Panc1 (cell line): ENCODE data around the gene PCSK2. TPM values are rescaled to one million over a fixed set of nuclear protein-coding genes. Genes with fewer than 3 reads are reported as not detected.

Experiments
- ATAC-seq: fragments of 200-7000 bp; cut with Tn5 transposase; 2 replicates; pipeline ENCODE4 v1.9.1; 2020; ENCODE audit warnings: mild to moderate bottlenecking, moderate library complexity
- BruUV-seq: library from RNA; stranded (reverse); fragments of 400-500 nt; replicated peaks from 2 replicates; lab custom pipeline; 2021; lab: Mats Ljungman, UMichigan
- CTCF ChIA-PET: fragments of 300-600 bp; sonication (Branson Sonifier 250); formaldehyde crosslinking; loops from one replicate; lab custom pipeline; 2022; ENCODE audit warnings: antibody characterized with exemption; lab: Charles Lee
- POLR2A ChIA-PET: fragments of 300-600 bp; sonication (Branson Sonifier 250); formaldehyde crosslinking; loops from one replicate; lab custom pipeline; 2022; ENCODE audit warnings: antibody characterized with exemption; lab: Charles Lee
- DNase-seq: peaks from one replicate; pipeline ENCODE4 v3.0.0-alpha.2; 2010; ENCODE audit warnings: low read depth, low spot score
- H3K27ac ChIP-seq: 2 replicates; pipeline ENCODE4 v1.5.1; 2011; ENCODE audit warnings: mild to moderate bottlenecking, low read length, inconsistent platforms
- H3K27me3 ChIP-seq: fragments of 200-500 bp; sonication (Bioruptor generic); 2 replicates; pipeline ENCODE4 v1.6.0; 2014; ENCODE audit warnings: low read length, inconsistent platforms; ENCODE audit not compliant: control insufficient read depth, insufficient read depth
- H3K36me3 ChIP-seq: fragments of 200-500 bp; sonication (Bioruptor generic); 2 replicates; pipeline ENCODE4 v1.5.1; 2014; ENCODE audit warnings: inconsistent platforms, mild to moderate bottlenecking, low read length, moderate library complexity; ENCODE audit not compliant: control insufficient read depth, insufficient read depth
- H3K4me1 ChIP-seq: 2 replicates; pipeline ENCODE4 v1.5.1; 2011; ENCODE audit warnings: inconsistent platforms, mild to moderate bottlenecking, low read length, moderate library complexity; ENCODE audit not compliant: control insufficient read depth, insufficient read depth
- H3K4me3 ChIP-seq, 2 experiments: 2 replicates each; pipeline ENCODE4 v1.5.1; 2011 to 2012; ENCODE audit warnings: low read depth in 2 of 2, low read length in 2 of 2, mild to moderate bottlenecking in 2 of 2, inconsistent platforms in 1 of 2, moderate library complexity in 1 of 2
- H3K9me3 ChIP-seq: fragments of 200-500 bp; sonication (Bioruptor generic); 2 replicates; pipeline ENCODE4 v1.5.1; 2014; ENCODE audit warnings: low read depth, mild to moderate bottlenecking, inconsistent platforms, low read length, moderate library complexity; ENCODE audit not compliant: control insufficient read depth, insufficient read depth
- CTCF ChIP-seq: fragments of 450-650 bp; IDR thresholded peaks from 2 replicates; pipeline ENCODE4 v1.5.1; 2017; ENCODE audit warnings: mild to moderate bottlenecking
- POLR2AphosphoS5 ChIP-seq: IDR thresholded peaks from 2 replicates; pipeline ENCODE4 v1.6.1; 2012; ENCODE audit warnings: mild to moderate bottlenecking, low read depth, low read length, moderate library complexity
- SIN3A ChIP-seq: IDR thresholded peaks from 2 replicates; pipeline ENCODE4 v1.6.1; 2012; ENCODE audit warnings: low read depth, mild to moderate bottlenecking, low read length, moderate library complexity, borderline replicate concordance; ENCODE audit not compliant: insufficient read depth
- TCF7L2 ChIP-seq: IDR thresholded peaks from 2 replicates; pipeline ENCODE4 v1.6.1; 2011; ENCODE audit warnings: mild to moderate bottlenecking, low read depth, low read length, inconsistent platforms
- in situ Hi-C: cut with HindIII; loops from 2 replicates; pipeline ENCODE4 v1.10.0; 2016; ENCODE audit warnings: low sequenced_read_pairs, low pct_unique_long_range_greater_than_20kb
- intact Hi-C: fragments of 100-400 bp; cut with micrococcal nuclease; formaldehyde crosslinking; loops from one replicate; pipeline ENCODE4 v1.10.0; 2022; ENCODE audit not compliant: unreplicated experiment
- total RNA-seq: library from RNA; stranded (reverse); gene quantifications from one replicate; pipeline ENCODE4 v1.2.1, GENCODE V29; 2021; ENCODE audit not compliant: unreplicated experiment
- TF ChIP-seq, protein P1 (sequence below), 2 experiments: IDR thresholded peaks; 2 replicates each; pipeline ENCODE4 v1.6.1; 2011 to 2012; ENCODE audit warnings: low read depth in 2 of 2, control low read depth in 1 of 2, low read length in 1 of 2, mild to moderate bottlenecking in 1 of 2, moderate library complexity in 1 of 2; ENCODE audit not compliant: insufficient read depth in 1 of 2

The PCSK2 gene
- total RNA-seq, 1 experiment from 2014 or later = not detected

- H3K27ac ChIP-seq = no peak overlapping the region
- TF ChIP-seq TCF7L2 (no peak), CTCF (no peak), POLR2AphosphoS5 (no peak), SIN3A (no peak)
- TF ChIP-seq, protein P1, sequence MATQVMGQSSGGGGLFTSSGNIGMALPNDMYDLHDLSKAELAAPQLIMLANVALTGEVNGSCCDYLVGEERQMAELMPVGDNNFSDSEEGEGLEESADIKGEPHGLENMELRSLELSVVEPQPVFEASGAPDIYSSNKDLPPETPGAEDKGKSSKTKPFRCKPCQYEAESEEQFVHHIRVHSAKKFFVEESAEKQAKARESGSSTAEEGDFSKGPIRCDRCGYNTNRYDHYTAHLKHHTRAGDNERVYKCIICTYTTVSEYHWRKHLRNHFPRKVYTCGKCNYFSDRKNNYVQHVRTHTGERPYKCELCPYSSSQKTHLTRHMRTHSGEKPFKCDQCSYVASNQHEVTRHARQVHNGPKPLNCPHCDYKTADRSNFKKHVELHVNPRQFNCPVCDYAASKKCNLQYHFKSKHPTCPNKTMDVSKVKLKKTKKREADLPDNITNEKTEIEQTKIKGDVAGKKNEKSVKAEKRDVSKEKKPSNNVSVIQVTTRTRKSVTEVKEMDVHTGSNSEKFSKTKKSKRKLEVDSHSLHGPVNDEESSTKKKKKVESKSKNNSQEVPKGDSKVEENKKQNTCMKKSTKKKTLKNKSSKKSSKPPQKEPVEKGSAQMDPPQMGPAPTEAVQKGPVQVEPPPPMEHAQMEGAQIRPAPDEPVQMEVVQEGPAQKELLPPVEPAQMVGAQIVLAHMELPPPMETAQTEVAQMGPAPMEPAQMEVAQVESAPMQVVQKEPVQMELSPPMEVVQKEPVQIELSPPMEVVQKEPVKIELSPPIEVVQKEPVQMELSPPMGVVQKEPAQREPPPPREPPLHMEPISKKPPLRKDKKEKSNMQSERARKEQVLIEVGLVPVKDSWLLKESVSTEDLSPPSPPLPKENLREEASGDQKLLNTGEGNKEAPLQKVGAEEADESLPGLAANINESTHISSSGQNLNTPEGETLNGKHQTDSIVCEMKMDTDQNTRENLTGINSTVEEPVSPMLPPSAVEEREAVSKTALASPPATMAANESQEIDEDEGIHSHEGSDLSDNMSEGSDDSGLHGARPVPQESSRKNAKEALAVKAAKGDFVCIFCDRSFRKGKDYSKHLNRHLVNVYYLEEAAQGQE (IDR thresholded peaks at IDR 0.05; ENCODE audit: insufficient read depth in 1 of 2, low read depth in 2 of 2, low read length in 1 of 2) = no peak
- ATAC-seq = no peak
- DNase-seq = no peak
- intact Hi-C loops (no loop called here), in situ Hi-C loops (no loop called here)
- POLR2A ChIA-PET = no interaction called here
- no peaks in the 10 kb centered on the region for H3K9me3 ChIP-seq
- no peak overlapping the region for H3K4me3 ChIP-seq
- H3K27me3 ChIP-seq = peaks cover 5% of the 10 kb centered on the region
- no peaks in the 10 kb centered on the region for H3K4me1 ChIP-seq
- H3K36me3 ChIP-seq = no peaks in the 10 kb centered on the region
- no TSS peak for BruUV-seq
- CTCF ChIA-PET = no interaction called here
Measured at GRCh38 chr20:17463711-17464110, 236.9 kb downstream of the PCSK2 start.

DNA sequence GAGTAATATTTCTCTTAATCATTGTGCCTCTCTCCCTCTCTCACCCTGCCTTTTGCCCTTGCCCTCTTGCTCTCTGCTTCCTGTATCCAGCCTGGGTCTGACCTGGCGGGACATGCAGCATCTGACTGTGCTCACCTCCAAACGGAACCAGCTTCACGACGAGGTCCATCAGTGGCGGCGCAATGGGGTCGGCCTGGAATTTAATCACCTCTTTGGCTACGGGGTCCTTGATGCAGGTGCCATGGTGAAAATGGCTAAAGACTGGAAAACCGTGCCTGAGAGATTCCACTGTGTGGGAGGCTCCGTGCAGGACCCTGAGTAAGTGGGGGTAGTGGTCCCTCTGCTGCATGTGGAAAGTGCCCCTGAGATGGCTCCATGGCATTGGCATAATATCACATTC is 238.4 kb downstream of the PCSK2 start:
- in situ Hi-C loops = no loop called here
- CTCF ChIA-PET = no interaction called here
- intact Hi-C loops = no loop called here

More for the DNA sequence above, 238.4 kb downstream of the PCSK2 start:
- no peak for DNase-seq
- ATAC-seq = no peak
- Histone ChIP-seq H3K27ac (no peak overlapping the region), H3K27me3 (peaks cover 2% of the 10 kb centered on the region; the same call in 1 of the 2 replicates), H3K36me3 (no peaks in the 10 kb centered on the region), H3K4me1 (no peaks in the 10 kb centered on the region), H3K9me3 (no peaks in the 10 kb centered on the region), H3K4me3 (no peak overlapping the region)
- POLR2A ChIA-PET = interaction anchor here (0.6 kb wide), 1 partner anchor 35 kb away, joined by 3 read pairs; no protein-coding TSS in a partner anchor
- TF ChIP-seq TCF7L2 = no peak
- TF ChIP-seq, protein P1 (IDR thresholded peaks at IDR 0.05; ENCODE audit: insufficient read depth in 1 of 2, low read depth in 2 of 2, low read length in 1 of 2) = no peak
- no peak for TF ChIP-seq SIN3A
- TF ChIP-seq POLR2AphosphoS5 = no peak
- TF ChIP-seq CTCF = no peak
- no TSS peak for BruUV-seq
